OCI-LY7 (cell line): ENCODE data around the gene MRPL44. TPM values are rescaled to one million over a fixed set of nuclear protein-coding genes. Genes with fewer than 3 reads are reported as not detected.

Source experiments
- BruUV-seq: library from RNA; stranded (reverse); fragments of 400-500 nt; replicated peaks from 2 replicates; lab custom pipeline; 2021; lab: Mats Ljungman, UMichigan
- CTCF ChIA-PET: fragments of 300-600 bp; sonication (Branson Sonifier 250); formaldehyde crosslinking; loops from one replicate; lab custom pipeline; 2022; ENCODE audit warnings: antibody characterized with exemption; ENCODE audit not compliant: unreplicated experiment; lab: Charles Lee
- POLR2A ChIA-PET: fragments of 300-600 bp; sonication (Branson Sonifier 250); formaldehyde crosslinking; loops from one replicate; lab custom pipeline; 2022; ENCODE audit warnings: antibody characterized with exemption; lab: Charles Lee
- DNase-seq: peaks from one replicate; pipeline ENCODE4 v3.0.0-alpha.2; 2015; ENCODE audit warnings: low spot score
- H2AFZ ChIP-seq: fragments of 200-600 bp; sonication (generic), shearing (Covaris generic); 2 replicates; pipeline ENCODE4 v1.6.1; 2014; ENCODE audit warnings: mild to moderate bottlenecking, antibody characterized with exemption, low read length, moderate library complexity
- H3K27ac ChIP-seq: fragments of 200-600 bp; sonication (generic); 2 replicates; pipeline ENCODE4 v1.5.1; 2014; ENCODE audit warnings: mixed run types, low read depth, mild to moderate bottlenecking, moderate library complexity, low read length, inconsistent platforms; ENCODE audit not compliant: poor library complexity, severe bottlenecking
- H3K36me3 ChIP-seq: fragments of 200-600 bp; sonication (generic); 2 replicates; pipeline ENCODE4 v1.6.1; 2014; ENCODE audit warnings: mild to moderate bottlenecking, antibody characterized with exemption, low read length, moderate library complexity, mixed read lengths; ENCODE audit not compliant: insufficient read depth
- H3K4me1 ChIP-seq: fragments of 200-600 bp; sonication (generic); 2 replicates; pipeline ENCODE4 v1.5.1; 2014; ENCODE audit warnings: mild to moderate bottlenecking, low read length; ENCODE audit not compliant: insufficient read depth, poor library complexity, severe bottlenecking
- H3K4me2 ChIP-seq: fragments of 200-600 bp; sonication (generic); 2 replicates; pipeline ENCODE4 v1.6.1; 2014; ENCODE audit warnings: mild to moderate bottlenecking, low read length
- H3K4me3 ChIP-seq: fragments of 200-600 bp; sonication (generic); 2 replicates; pipeline ENCODE4 v1.5.1; 2014; ENCODE audit warnings: mild to moderate bottlenecking, low read depth, low read length; ENCODE audit not compliant: poor library complexity, severe bottlenecking
- H3K79me2 ChIP-seq: fragments of 200-600 bp; sonication (generic); 2 replicates; pipeline ENCODE4 v1.6.1; 2016; ENCODE audit warnings: low read depth, mild to moderate bottlenecking, low read length, moderate library complexity, mixed read lengths; ENCODE audit not compliant: insufficient read depth
- H3K9me2 ChIP-seq: fragments of 200-600 bp; sonication (generic); 2 replicates; pipeline ENCODE4 v1.6.1; 2016; ENCODE audit warnings: mild to moderate bottlenecking, low read length, mixed read lengths; ENCODE audit not compliant: insufficient read depth
- H3K9me3 ChIP-seq: fragments of 200-600 bp; sonication (generic); 2 replicates; pipeline ENCODE4 v1.6.1; 2014; ENCODE audit warnings: mild to moderate bottlenecking, mixed run types, low read length, mixed read lengths
- H4K20me1 ChIP-seq: fragments of 200-600 bp; sonication (generic); 2 replicates; pipeline ENCODE4 v1.6.1; 2014; ENCODE audit warnings: mild to moderate bottlenecking, antibody characterized with exemption, low read length, moderate library complexity, mixed read lengths; ENCODE audit not compliant: insufficient read depth
- EZH2phosphoT487 ChIP-seq: fragments of 200-600 bp; sonication (generic); IDR thresholded peaks from 2 replicates; pipeline ENCODE4 v1.6.1; 2018; ENCODE audit warnings: low read depth, borderline replicate concordance, mild to moderate bottlenecking, mixed run types, antibody characterized with exemption, low read length, moderate library complexity, mixed read lengths
- intact Hi-C: fragments of 100-400 bp; cut with micrococcal nuclease; formaldehyde crosslinking; loops from one replicate; pipeline ENCODE4 v1.10.0; 2022; ENCODE audit not compliant: unreplicated experiment
- total RNA-seq, 2 experiments: library from RNA; depleted of rRNA in 1 of 2; stranded (reverse); fragments of >200 nt in 1 of 2; shearing (Covaris generic) in 1 of 2; gene quantifications; 2 replicates each; pipeline ENCODE4 v1.2.3, GENCODE V29; 2014 to 2022
- TF ChIP-seq, protein P1 (sequence below): fragments of 200-600 bp; sonication (generic); conservative IDR thresholded peaks from 2 replicates; pipeline ENCODE4 v1.5.1; 2014; ENCODE audit warnings: mild to moderate bottlenecking, antibody characterized with exemption, low read length, moderate library complexity, mixed read lengths

The MRPL44 gene
- total RNA-seq, 2 experiments from 2014 or later = 36.2 to 38.6 TPM

DNA sequence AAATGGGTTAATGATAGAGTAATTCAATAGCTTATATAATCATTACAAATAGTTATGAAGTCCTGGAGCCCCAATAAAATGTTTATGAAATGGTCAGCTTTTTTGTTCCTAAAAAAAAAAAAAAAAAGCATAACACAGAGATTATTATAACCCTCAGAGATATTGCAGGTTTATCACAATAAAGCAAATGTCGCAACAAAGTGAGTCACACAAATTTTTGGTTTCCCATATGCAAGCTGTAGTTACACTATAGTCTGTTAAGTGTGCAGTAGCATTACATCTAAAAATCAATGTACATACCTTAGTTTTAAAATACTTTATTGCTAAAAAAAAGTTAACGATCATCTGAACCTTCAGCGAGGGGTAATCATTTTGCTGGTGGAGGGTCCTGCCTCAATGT is 32.2 kb upstream of the MRPL44 start:
- no TSS peak for BruUV-seq
- Histone ChIP-seq H3K27ac (no peak overlapping the region), H3K79me2 (no peaks in the 10 kb centered on the region), H4K20me1 (no peaks in the 10 kb centered on the region), H3K4me3 (no peak overlapping the region), H3K4me1 (no peaks in the 10 kb centered on the region), H3K9me2 (no peaks in the 10 kb centered on the region), H3K36me3 (no peaks in the 10 kb centered on the region), H3K9me3 (no peaks in the 10 kb centered on the region), H2AFZ (no peak overlapping the region), H3K4me2 (no peak overlapping the region)
- ChIA-PET CTCF (no interaction called here), POLR2A (interaction anchor here (0.6 to 0.7 kb wide), 4 partner anchors 12 to 480 kb away, joined by 3 to 6 read pairs (median 4); no protein-coding TSS in a partner anchor)
- no peak for TF ChIP-seq EZH2phosphoT487
- no peak for DNase-seq
- intact Hi-C loops = no loop called here

DNA sequence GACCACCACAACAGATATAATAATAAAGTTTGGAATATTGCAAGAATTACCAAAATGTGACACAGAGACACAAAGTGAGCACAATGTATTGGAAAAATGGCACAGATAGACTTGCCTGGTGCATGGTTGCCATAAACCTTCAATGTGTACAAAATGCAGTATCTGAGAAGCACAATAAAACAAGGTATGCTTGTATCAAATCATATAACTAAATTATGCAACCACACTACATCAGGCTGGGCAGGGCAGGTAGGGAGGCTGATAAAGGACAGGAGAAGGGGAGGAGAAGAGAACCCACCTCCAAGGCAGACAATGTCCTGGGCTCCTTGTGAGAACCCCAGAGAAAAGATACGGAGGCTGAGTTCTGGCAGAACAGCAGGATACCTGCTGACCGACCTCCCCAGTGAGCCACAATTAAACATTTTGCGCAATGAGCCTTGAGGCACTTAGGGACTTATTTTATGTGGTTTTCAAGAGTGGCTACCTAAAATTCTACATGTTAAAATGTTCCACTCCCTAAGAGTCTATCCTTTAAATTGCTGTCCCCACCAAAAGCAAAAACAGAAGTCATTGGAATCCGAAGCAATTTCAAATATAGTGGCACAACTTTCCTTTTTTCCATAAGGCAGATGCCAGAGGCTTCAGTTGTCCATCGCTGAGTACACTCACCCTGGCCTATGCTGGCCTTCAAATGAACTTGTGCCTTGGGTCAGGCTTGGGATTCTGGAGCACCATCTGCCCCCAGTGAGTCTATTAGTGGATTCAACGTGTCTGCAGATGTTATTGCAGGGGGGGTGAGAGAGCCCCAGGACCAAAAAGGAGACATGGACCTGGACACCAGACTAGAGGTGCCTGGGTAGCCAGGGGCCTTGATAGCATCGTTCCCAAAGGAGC is 28.9 kb upstream of the MRPL44 start:
- H3K27ac ChIP-seq = no peak overlapping the region
- POLR2A ChIA-PET = no interaction called here
- H3K79me2 ChIP-seq = no peaks in the 10 kb centered on the region
- no peaks in the 10 kb centered on the region for H3K9me2 ChIP-seq
- no TSS peak for BruUV-seq
- H4K20me1 ChIP-seq = no peaks in the 10 kb centered on the region
- intact Hi-C loops = no loop called here
- H3K4me2 ChIP-seq = no peak overlapping the region
- H3K36me3 ChIP-seq = no peaks in the 10 kb centered on the region
- no peak for TF ChIP-seq EZH2phosphoT487
- TF ChIP-seq, protein P1, sequence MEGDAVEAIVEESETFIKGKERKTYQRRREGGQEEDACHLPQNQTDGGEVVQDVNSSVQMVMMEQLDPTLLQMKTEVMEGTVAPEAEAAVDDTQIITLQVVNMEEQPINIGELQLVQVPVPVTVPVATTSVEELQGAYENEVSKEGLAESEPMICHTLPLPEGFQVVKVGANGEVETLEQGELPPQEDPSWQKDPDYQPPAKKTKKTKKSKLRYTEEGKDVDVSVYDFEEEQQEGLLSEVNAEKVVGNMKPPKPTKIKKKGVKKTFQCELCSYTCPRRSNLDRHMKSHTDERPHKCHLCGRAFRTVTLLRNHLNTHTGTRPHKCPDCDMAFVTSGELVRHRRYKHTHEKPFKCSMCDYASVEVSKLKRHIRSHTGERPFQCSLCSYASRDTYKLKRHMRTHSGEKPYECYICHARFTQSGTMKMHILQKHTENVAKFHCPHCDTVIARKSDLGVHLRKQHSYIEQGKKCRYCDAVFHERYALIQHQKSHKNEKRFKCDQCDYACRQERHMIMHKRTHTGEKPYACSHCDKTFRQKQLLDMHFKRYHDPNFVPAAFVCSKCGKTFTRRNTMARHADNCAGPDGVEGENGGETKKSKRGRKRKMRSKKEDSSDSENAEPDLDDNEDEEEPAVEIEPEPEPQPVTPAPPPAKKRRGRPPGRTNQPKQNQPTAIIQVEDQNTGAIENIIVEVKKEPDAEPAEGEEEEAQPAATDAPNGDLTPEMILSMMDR = no peak
- no peak overlapping the region for H2AFZ ChIP-seq
- H3K4me3 ChIP-seq = no peak overlapping the region
- CTCF ChIA-PET = no interaction called here
- DNase-seq = no peak
- no peaks in the 10 kb centered on the region for H3K9me3 ChIP-seq
- no peaks in the 10 kb centered on the region for H3K4me1 ChIP-seq

DNA sequence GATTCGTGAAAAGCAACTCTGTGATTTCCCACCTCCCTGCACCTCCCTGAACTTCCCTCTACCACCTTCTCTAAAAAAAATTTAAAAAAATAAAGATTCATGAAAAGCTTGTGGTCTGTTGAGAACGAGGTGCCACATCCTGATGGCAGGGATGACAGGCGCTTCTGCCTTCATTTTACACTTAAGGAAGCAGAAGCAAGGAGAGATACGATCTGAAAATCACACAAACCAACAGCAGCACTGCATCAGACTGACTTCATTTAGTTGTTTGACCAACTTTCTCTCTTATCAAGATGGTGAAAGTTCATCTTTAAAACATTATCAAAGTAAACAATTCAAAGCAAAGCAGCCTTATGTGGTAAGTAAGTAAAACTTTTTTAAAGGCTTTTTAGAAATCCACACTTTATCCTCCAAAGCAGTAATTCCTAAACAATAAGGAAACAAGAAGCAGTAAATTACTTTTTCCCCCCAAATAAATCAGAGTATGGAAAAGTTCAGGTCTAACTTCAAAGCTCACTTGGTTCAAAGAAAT is 27.6 kb upstream of the MRPL44 start:
- DNase-seq = no peak
- intact Hi-C loops = no loop called here
- TF ChIP-seq, protein P1 = no peak
- TF ChIP-seq EZH2phosphoT487 = no peak
- Histone ChIP-seq H3K4me2 (no peak overlapping the region), H2AFZ (no peak overlapping the region), H4K20me1 (no peaks in the 10 kb centered on the region), H3K27ac (no peak overlapping the region), H3K9me3 (no peaks in the 10 kb centered on the region), H3K9me2 (no peaks in the 10 kb centered on the region), H3K36me3 (no peaks in the 10 kb centered on the region), H3K4me1 (no peaks in the 10 kb centered on the region), H3K4me3 (no peak overlapping the region), H3K79me2 (no peaks in the 10 kb centered on the region)
- BruUV-seq = no TSS peak
- ChIA-PET CTCF (no interaction called here), POLR2A (interaction anchor here (1.1 kb wide), 1 partner anchor 10 kb away, joined by 3 read pairs; no protein-coding TSS in a partner anchor)
